HEK293 (cell line): ENCODE results near the gene ANKRD44.

Experiments
- CTCF ChIA-PET: fragments of 350-600 bp; formaldehyde crosslinking; extraction: SDS; loops from one replicate; lab custom pipeline; 2021; ENCODE audit warnings: antibody characterized with exemption; lab: Yijun Ruan, JAX
- POLR2A ChIA-PET: fragments of 300-600 bp; formaldehyde crosslinking; extraction: SDS; loops from one replicate; lab custom pipeline; 2020; ENCODE audit warnings: antibody characterized with exemption, inconsistent platforms; lab: Yijun Ruan, JAX
- H3K27ac ChIP-seq: fragments of 200-500 bp; sonication (Bioruptor generic); 2 replicates; pipeline ENCODE4 v1.5.1; 2014; ENCODE audit warnings: low read depth, low read length, control low read depth, inconsistent platforms; ENCODE audit errors: extremely low read depth
- H3K36me3 ChIP-seq, 2 experiments: fragments of 200-500 bp in 1 of 2; sonication (Bioruptor generic) in 1 of 2; 1 replicate in 1 of 2; 2 replicates in 1 of 2; pipeline ENCODE4 v1.5.1; 2014 to 2017; ENCODE audit warnings: inconsistent platforms in 2 of 2, low read length in 2 of 2; ENCODE audit not compliant: control insufficient read depth in 2 of 2, insufficient read depth in 1 of 2
- H3K4me1 ChIP-seq: fragments of 200-500 bp; sonication (Bioruptor generic); 2 replicates; pipeline ENCODE4 v1.5.1; 2014; ENCODE audit warnings: mild to moderate bottlenecking, low read length, inconsistent platforms; ENCODE audit not compliant: control insufficient read depth, insufficient read depth
- H3K4me3 ChIP-seq: 2 replicates; pipeline ENCODE4 v1.5.1; 2011; ENCODE audit warnings: low read depth, mild to moderate bottlenecking, control low read depth, low read length, moderate library complexity
- H3K9me3 ChIP-seq: fragments of 200-500 bp; sonication (Bioruptor generic); 2 replicates; pipeline ENCODE4 v1.5.1; 2014; ENCODE audit warnings: low read depth, low read length, inconsistent platforms; ENCODE audit not compliant: control insufficient read depth, insufficient read depth
- FEZF1 ChIP-seq: fragments of 450-650 bp; formaldehyde crosslinking; IDR thresholded peaks from 2 replicates; pipeline ENCODE4 v1.5.1; 2016; ENCODE audit warnings: missing biosample characterization, missing genetic modification characterization
- HOXD13 ChIP-seq: sonication (generic); formaldehyde crosslinking; IDR thresholded peaks from 2 replicates; pipeline ENCODE4 v1.8.0; 2022; ENCODE audit warnings: missing genetic modification reagents, borderline replicate concordance
- TCF7L2 ChIP-seq: IDR thresholded peaks from 2 replicates; pipeline ENCODE4 v1.6.1; 2011; ENCODE audit warnings: low read depth, mild to moderate bottlenecking, inconsistent platforms, low read length, moderate library complexity, borderline replicate concordance
- ZBTB1 ChIP-seq: fragments of 450-650 bp; formaldehyde crosslinking; IDR thresholded peaks from 2 replicates; pipeline ENCODE4 v1.5.1; 2016; ENCODE audit warnings: missing biosample characterization, missing genetic modification characterization
- ZFP41 ChIP-seq: fragments of 450-650 bp; formaldehyde crosslinking; IDR thresholded peaks from 2 replicates; pipeline ENCODE4 v1.5.1; 2016; ENCODE audit warnings: missing biosample characterization, missing genetic modification characterization, borderline replicate concordance
- ZNF114 ChIP-seq: fragments of 450-650 bp; formaldehyde crosslinking; IDR thresholded peaks from 2 replicates; pipeline ENCODE4 v1.5.0; 2017; ENCODE audit warnings: missing biosample characterization, missing genetic modification characterization
- ZNF239 ChIP-seq: fragments of 450-650 bp; formaldehyde crosslinking; IDR thresholded peaks from 2 replicates; pipeline ENCODE4 v1.5.1; 2016; ENCODE audit warnings: missing biosample characterization, missing genetic modification characterization
- ZNF24 ChIP-seq: fragments of 450-650 bp; formaldehyde crosslinking; IDR thresholded peaks from 2 replicates; pipeline ENCODE4 v1.5.1; 2016; ENCODE audit warnings: missing biosample characterization, missing genetic modification characterization
- ZNF266 ChIP-seq: fragments of 450-650 bp; formaldehyde crosslinking; IDR thresholded peaks from 2 replicates; pipeline ENCODE4 v1.5.1; 2016; ENCODE audit warnings: missing biosample characterization, missing genetic modification characterization, low read depth
- ZNF529 ChIP-seq: fragments of 450-650 bp; formaldehyde crosslinking; IDR thresholded peaks from 2 replicates; pipeline ENCODE4 v1.5.1; 2017; ENCODE audit warnings: missing genetic modification characterization, missing biosample characterization; ENCODE audit not compliant: insufficient replicate concordance
- ZNF747 ChIP-seq: fragments of 450-650 bp; formaldehyde crosslinking; IDR thresholded peaks from 2 replicates; pipeline ENCODE4 v1.5.1; 2016; ENCODE audit warnings: missing biosample characterization, missing genetic modification characterization
- TF ChIP-seq, protein P1 (sequence below): fragments of 450-650 bp; formaldehyde crosslinking; IDR thresholded peaks from 2 replicates; pipeline ENCODE4 v1.5.1; 2016; ENCODE audit warnings: missing biosample characterization, missing genetic modification characterization, borderline replicate concordance
- TF ChIP-seq, protein P2 (sequence below): fragments of 450-650 bp; formaldehyde crosslinking; IDR thresholded peaks from 2 replicates; pipeline ENCODE4 v1.5.1; 2016; ENCODE audit warnings: missing biosample characterization, missing genetic modification characterization
- TF ChIP-seq, protein P3 (sequence below): fragments of 450-650 bp; formaldehyde crosslinking; IDR thresholded peaks from 2 replicates; pipeline ENCODE4 v1.5.1; 2016; ENCODE audit warnings: missing biosample characterization, missing genetic modification characterization, low read depth
- TF ChIP-seq, protein P4 (sequence below): fragments of 450-650 bp; formaldehyde crosslinking; IDR thresholded peaks from 2 replicates; pipeline ENCODE4 v1.5.1; 2017; ENCODE audit warnings: missing biosample characterization, missing genetic modification characterization
- TF ChIP-seq, protein P5 (sequence below): fragments of 450-650 bp; formaldehyde crosslinking; IDR thresholded peaks from 2 replicates; pipeline ENCODE4 v1.5.1; 2016; ENCODE audit warnings: missing biosample characterization, missing genetic modification characterization
- TF ChIP-seq, protein P6 (sequence below): fragments of 450-650 bp; formaldehyde crosslinking; conservative IDR thresholded peaks from 2 replicates; pipeline ENCODE4 v1.5.1; 2016; ENCODE audit warnings: low read depth, missing biosample characterization, missing genetic modification characterization

Gene ANKRD44

DNA sequence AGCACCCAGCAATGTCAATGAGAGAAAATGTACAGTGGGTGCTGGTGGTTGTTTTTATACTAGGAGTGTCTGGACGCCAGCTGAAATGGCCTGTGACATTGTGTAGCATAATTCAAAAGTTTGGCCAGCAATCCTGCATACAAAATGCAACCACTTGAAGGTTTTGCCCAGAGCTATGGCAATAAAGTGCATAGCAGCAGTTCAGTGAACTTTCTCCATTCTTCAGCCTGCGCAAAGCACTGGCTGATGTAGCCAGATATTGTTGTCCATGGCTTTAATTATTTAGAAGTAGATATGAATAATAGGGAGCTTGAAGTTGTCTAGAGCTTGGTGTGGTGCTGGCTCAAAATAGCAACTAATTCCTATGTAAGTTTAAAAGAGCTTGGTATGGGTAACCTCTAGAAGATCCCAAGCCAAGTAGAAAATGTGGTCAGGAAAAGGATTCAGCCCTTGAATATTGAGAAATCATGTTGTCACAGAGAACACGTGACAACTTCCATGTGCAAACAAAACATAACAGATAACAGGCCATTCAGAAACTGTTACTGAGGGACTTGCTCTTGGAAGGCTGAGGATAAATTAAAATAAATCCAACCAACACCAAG is 350.7 kb downstream of the ANKRD44 start:
- H3K4me3 ChIP-seq = no peak overlapping the region
- CTCF ChIA-PET = no interaction called here
- TF ChIP-seq, protein P1, sequence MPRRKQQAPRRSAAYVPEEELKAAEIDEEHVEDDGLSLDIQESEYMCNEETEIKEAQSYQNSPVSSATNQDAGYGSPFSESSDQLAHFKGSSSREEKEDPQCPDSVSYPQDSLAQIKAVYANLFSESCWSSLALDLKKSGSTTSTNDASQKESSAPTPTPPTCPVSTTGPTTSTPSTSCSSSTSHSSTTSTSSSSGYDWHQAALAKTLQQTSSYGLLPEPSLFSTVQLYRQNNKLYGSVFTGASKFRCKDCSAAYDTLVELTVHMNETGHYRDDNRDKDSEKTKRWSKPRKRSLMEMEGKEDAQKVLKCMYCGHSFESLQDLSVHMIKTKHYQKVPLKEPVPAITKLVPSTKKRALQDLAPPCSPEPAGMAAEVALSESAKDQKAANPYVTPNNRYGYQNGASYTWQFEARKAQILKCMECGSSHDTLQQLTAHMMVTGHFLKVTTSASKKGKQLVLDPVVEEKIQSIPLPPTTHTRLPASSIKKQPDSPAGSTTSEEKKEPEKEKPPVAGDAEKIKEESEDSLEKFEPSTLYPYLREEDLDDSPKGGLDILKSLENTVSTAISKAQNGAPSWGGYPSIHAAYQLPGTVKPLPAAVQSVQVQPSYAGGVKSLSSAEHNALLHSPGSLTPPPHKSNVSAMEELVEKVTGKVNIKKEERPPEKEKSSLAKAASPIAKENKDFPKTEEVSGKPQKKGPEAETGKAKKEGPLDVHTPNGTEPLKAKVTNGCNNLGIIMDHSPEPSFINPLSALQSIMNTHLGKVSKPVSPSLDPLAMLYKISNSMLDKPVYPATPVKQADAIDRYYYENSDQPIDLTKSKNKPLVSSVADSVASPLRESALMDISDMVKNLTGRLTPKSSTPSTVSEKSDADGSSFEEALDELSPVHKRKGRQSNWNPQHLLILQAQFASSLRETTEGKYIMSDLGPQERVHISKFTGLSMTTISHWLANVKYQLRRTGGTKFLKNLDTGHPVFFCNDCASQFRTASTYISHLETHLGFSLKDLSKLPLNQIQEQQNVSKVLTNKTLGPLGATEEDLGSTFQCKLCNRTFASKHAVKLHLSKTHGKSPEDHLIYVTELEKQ = no peak
- TF ChIP-seq ZNF747 (tag by site-specific recombination) (no peak), ZBTB1 (tag by site-specific recombination) (no peak), ZNF24 (tag by site-specific recombination) (no peak), ZFP41 (tag by site-specific recombination) (no peak), ZNF114 (tag by site-specific recombination) (no peak), FEZF1 (tag by site-specific recombination) (no peak)
- TF ChIP-seq, protein P2, sequence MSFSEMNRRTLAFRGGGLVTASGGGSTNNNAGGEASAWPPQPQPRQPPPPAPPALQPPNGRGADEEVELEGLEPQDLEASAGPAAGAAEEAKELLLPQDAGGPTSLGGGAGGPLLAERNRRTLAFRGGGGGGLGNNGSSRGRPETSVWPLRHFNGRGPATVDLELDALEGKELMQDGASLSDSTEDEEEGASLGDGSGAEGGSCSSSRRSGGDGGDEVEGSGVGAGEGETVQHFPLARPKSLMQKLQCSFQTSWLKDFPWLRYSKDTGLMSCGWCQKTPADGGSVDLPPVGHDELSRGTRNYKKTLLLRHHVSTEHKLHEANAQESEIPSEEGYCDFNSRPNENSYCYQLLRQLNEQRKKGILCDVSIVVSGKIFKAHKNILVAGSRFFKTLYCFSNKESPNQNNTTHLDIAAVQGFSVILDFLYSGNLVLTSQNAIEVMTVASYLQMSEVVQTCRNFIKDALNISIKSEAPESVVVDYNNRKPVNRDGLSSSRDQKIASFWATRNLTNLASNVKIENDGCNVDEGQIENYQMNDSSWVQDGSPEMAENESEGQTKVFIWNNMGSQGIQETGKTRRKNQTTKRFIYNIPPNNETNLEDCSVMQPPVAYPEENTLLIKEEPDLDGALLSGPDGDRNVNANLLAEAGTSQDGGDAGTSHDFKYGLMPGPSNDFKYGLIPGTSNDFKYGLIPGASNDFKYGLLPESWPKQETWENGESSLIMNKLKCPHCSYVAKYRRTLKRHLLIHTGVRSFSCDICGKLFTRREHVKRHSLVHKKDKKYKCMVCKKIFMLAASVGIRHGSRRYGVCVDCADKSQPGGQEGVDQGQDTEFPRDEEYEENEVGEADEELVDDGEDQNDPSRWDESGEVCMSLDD (tag by site-specific recombination) = no peak
- TF ChIP-seq, protein P3, sequence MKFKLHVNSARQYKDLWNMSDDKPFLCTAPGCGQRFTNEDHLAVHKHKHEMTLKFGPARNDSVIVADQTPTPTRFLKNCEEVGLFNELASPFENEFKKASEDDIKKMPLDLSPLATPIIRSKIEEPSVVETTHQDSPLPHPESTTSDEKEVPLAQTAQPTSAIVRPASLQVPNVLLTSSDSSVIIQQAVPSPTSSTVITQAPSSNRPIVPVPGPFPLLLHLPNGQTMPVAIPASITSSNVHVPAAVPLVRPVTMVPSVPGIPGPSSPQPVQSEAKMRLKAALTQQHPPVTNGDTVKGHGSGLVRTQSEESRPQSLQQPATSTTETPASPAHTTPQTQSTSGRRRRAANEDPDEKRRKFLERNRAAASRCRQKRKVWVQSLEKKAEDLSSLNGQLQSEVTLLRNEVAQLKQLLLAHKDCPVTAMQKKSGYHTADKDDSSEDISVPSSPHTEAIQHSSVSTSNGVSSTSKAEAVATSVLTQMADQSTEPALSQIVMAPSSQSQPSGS (tag by site-specific recombination) = no peak
- H3K4me1 ChIP-seq = no peaks in the 10 kb centered on the region
- no peaks in the 10 kb centered on the region for H3K9me3 ChIP-seq
- POLR2A ChIA-PET = no interaction called here
- H3K27ac ChIP-seq = no peak overlapping the region
- no peaks in the 10 kb centered on the region for H3K36me3 ChIP-seq

DNA sequence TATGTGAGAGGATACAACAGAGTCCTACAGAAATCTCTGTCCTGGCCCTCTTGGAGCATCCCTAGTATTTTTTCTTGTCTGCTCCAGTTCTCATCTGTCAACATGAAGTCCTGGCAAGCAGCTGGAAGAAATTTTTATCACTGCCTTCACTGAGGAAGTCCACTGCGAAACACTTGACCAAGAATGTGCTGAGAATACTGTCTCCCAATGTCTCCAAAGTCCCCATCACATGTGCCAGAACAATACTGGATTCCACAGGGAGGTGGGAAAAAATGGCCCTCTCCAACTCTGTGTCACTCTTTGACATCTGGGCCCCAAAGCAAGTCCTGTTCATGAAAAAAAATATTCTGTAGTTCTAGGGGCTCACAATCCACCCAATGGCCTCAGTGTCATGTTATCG is 351.3 kb downstream of the ANKRD44 start:
- no peaks in the 10 kb centered on the region for H3K9me3 ChIP-seq
- H3K27ac ChIP-seq = no peak overlapping the region
- ChIA-PET CTCF (interaction anchor here (0.6 to 0.7 kb wide), 2 partner anchors 21 to 53 kb away, joined by 3 read pairs; no protein-coding TSS in a partner anchor), POLR2A (no interaction called here)
- no peak overlapping the region for H3K4me3 ChIP-seq
- no peaks in the 10 kb centered on the region for H3K36me3 ChIP-seq
- H3K4me1 ChIP-seq = no peaks in the 10 kb centered on the region
- TF ChIP-seq, protein P4, sequence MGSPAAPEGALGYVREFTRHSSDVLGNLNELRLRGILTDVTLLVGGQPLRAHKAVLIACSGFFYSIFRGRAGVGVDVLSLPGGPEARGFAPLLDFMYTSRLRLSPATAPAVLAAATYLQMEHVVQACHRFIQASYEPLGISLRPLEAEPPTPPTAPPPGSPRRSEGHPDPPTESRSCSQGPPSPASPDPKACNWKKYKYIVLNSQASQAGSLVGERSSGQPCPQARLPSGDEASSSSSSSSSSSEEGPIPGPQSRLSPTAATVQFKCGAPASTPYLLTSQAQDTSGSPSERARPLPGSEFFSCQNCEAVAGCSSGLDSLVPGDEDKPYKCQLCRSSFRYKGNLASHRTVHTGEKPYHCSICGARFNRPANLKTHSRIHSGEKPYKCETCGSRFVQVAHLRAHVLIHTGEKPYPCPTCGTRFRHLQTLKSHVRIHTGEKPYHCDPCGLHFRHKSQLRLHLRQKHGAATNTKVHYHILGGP = no peak
- TF ChIP-seq, protein P5, sequence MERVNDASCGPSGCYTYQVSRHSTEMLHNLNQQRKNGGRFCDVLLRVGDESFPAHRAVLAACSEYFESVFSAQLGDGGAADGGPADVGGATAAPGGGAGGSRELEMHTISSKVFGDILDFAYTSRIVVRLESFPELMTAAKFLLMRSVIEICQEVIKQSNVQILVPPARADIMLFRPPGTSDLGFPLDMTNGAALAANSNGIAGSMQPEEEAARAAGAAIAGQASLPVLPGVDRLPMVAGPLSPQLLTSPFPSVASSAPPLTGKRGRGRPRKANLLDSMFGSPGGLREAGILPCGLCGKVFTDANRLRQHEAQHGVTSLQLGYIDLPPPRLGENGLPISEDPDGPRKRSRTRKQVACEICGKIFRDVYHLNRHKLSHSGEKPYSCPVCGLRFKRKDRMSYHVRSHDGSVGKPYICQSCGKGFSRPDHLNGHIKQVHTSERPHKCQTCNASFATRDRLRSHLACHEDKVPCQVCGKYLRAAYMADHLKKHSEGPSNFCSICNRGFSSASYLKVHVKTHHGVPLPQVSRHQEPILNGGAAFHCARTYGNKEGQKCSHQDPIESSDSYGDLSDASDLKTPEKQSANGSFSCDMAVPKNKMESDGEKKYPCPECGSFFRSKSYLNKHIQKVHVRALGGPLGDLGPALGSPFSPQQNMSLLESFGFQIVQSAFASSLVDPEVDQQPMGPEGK (tag by site-specific recombination) = no peak
- TF ChIP-seq TCF7L2 = no peak
- TF ChIP-seq, protein P6, sequence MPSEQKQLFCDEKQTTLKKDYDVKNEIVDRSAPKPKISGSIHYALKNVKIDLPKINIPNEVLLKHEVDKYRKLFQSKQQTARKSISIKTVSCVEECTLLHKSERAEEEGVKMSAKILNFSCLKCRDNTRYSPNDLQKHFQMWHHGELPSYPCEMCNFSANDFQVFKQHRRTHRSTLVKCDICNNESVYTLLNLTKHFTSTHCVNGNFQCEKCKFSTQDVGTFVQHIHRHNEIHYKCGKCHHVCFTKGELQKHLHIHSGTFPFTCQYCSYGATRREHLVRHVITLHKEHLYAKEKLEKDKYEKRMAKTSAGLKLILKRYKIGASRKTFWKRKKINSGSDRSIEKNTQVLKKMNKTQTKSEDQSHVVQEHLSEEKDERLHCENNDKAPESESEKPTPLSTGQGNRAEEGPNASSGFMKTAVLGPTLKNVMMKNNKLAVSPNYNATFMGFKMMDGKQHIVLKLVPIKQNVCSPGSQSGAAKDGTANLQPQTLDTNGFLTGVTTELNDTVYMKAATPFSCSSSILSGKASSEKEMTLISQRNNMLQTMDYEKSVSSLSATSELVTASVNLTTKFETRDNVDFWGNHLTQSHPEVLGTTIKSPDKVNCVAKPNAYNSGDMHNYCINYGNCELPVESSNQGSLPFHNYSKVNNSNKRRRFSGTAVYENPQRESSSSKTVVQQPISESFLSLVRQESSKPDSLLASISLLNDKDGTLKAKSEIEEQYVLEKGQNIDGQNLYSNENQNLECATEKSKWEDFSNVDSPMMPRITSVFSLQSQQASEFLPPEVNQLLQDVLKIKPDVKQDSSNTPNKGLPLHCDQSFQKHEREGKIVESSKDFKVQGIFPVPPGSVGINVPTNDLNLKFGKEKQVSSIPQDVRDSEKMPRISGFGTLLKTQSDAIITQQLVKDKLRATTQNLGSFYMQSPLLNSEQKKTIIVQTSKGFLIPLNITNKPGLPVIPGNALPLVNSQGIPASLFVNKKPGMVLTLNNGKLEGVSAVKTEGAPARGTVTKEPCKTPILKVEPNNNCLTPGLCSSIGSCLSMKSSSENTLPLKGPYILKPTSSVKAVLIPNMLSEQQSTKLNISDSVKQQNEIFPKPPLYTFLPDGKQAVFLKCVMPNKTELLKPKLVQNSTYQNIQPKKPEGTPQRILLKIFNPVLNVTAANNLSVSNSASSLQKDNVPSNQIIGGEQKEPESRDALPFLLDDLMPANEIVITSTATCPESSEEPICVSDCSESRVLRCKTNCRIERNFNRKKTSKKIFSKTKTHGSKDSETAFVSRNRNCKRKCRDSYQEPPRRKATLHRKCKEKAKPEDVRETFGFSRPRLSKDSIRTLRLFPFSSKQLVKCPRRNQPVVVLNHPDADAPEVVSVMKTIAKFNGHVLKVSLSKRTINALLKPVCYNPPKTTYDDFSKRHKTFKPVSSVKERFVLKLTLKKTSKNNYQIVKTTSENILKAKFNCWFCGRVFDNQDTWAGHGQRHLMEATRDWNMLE (tag by site-specific recombination) = no peak
- no peak for TF ChIP-seq ZNF266
- TF ChIP-seq ZNF239 = no peak
- no peak for TF ChIP-seq ZNF529 (tag by site-specific recombination)
- no peak for TF ChIP-seq HOXD13
